Measurements from ENCODE around the gene DNAI2. TPM values are rescaled to one million over a fixed set of nuclear protein-coding genes. Genes with fewer than 3 reads are reported as not detected.

The DNAI2 gene
- total RNA-seq, 1 experiment from 2014 or later = 0.26 TPM

DNA sequence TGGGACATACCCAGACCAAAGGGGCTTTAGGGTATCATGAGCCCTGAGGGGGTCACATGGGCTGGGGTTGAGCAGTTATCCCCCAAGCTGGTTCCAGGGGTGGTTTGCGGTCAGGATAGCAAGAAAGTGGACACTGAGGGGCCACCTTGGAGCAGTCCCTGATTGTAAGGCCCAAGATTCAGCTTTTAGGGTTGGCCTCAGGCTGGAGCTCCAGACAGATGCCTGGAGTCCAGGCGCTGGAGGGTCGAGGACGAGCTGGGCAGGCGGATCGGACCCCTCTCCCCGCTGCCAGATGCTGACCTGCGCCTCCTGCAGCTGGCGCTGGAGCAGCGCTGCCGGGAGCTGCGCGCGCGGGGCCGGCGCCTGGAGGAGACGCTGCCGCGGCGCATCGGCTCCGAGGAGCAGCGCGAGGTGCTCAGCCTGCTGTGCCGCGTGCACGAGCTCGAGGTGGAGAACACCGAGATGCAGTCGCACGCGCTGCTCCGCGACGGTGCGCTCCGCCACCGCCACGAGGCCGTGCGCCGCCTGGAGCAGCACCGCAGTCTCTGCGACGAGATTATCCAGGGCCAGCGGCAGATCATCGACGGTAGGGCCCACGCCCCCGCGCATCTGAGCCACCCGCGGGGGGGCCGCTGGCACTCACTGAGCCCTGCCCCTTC, 77.6 kb downstream of the DNAI2 start (continued):
- no peak; the same call in 1 of the 2 replicates for TF ChIP-seq NR3C1 (CRISPR knock-in tag; conservative IDR thresholded peaks at IDR 0.05; ENCODE audit: low read depth)

DNA sequence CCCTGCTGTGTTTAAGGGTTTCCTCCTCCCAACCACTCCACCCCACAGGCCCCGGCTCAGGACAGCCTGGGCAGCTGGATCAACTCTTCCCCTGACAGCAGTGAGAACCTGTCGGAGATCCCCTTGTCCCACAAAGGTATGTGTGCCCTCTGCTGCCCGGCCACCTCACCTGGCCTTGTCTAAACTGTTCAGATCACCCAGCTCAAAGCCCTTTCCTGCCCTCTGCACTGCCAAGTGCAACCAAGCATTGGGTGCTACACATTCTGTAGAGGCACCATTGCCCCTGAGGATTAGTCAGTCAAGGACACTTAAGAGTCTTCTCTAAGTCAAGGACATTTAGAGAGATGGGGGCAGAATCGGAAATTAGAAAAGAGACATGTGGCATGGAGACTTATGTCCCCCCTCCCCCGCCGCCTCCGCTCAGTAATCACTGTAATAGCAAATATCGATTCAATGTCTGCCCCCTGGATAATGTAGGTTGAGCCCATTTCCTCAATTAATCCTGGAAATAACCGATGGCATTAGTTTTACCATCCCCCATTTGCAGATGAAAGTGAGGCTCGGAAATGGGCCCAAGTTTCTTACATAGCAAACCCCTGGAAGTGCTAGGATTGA, 79.5 kb downstream of the DNAI2 start:
- ATAC-seq = no peak
- no peak for DNase-seq (ENCODE audit: low spot score)
- H3K27me3 Mint-ChIP-seq (ENCODE audit: low read depth) = peaks cover 83% of the 10 kb centered on the region
- TF ChIP-seq JAZF1 (CRISPR knock-in tag; IDR thresholded peaks at IDR 0.05) (no peak), NR1H2 (CRISPR knock-in tag; IDR thresholded peaks at IDR 0.05) (no peak)
- TF ChIP-seq, protein P1, sequence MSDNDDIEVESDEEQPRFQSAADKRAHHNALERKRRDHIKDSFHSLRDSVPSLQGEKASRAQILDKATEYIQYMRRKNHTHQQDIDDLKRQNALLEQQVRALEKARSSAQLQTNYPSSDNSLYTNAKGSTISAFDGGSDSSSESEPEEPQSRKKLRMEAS (CRISPR knock-in tag; IDR thresholded peaks at IDR 0.05) = 0 out of 2 replicates have a peak, but pooled peaks have one; percentile 12
- CTCF ChIA-PET = interaction anchor here (0.6 to 4.7 kb wide), 12 partner anchors 8 to 141 kb away, joined by 3 to 48 read pairs (median 17); partner anchors contain the start of genes BTBD17, GPR142 and TTYH2
- no peak overlapping the region for H3K4me3 Mint-ChIP-seq
- H3K27ac Mint-ChIP-seq = no peak overlapping the region
- POLR2A ChIA-PET = no interaction called here
- H3K9me3 Mint-ChIP-seq = 0 out of 2 replicates have a peak, but pooled peaks cover under 1% of the 10 kb centered on the region
- no peaks in the 10 kb centered on the region for H3K36me3 Mint-ChIP-seq
- peaks cover 7% of the 10 kb centered on the region for H3K4me1 Mint-ChIP-seq

DNA sequence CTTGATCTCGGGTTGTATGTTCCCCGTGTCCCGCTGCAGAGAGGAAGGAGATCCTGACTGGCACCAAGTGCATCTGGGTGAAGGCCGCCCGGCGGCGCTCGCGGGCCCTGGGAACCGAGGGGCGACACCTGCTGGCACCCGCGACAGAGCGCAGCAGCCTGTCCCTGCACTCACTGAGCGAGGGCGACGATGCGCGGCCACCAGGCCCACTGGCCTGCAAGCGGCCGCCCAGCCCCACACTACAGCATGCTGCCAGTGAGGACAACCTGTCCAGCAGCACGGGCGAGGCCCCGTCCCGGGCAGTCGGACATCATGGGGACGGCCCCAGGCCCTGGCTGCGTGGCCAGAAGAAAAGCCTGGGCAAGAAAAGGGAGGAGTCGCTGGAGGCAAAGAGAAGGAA, 80.1 kb downstream of the DNAI2 start:
- Mint-ChIP-seq H3K4me1 (peaks cover 10% of the 10 kb centered on the region), H3K27me3 (ENCODE audit: low read depth) (peaks cover 85% of the 10 kb centered on the region), H3K27ac (no peak overlapping the region), H3K36me3 (no peaks in the 10 kb centered on the region), H3K4me3 (no peak overlapping the region), H3K9me3 (0 out of 2 replicates have a peak, but pooled peaks cover 5% of the 10 kb centered on the region)
- POLR2A ChIA-PET = no interaction called here
- peak; percentile 67 for ATAC-seq
- peak; percentile 88 for DNase-seq (ENCODE audit: low spot score)
- CTCF ChIA-PET = interaction anchor here (1.1 to 6.1 kb wide), 6 partner anchors 8 to 58 kb away, joined by 3 to 52 read pairs (median 32); partner anchors contain the start of genes BTBD17 and GPR142
- TF ChIP-seq NFE2L1 (CRISPR knock-in tag; IDR thresholded peaks at IDR 0.05) (no peak), SP1 (CRISPR knock-in tag; conservative IDR thresholded peaks at IDR 0.05) (peak; percentile 79), ATF1 (CRISPR knock-in tag; IDR thresholded peaks at IDR 0.05) (no peak), NR2C2 (CRISPR knock-in tag; IDR thresholded peaks at IDR 0.05) (no peak), FOXK1 (CRISPR knock-in tag; IDR thresholded peaks at IDR 0.05) (0 out of 2 replicates have a peak, but pooled peaks have one; percentile 15), ZNF423 (CRISPR knock-in tag; IDR thresholded peaks at IDR 0.05) (no peak), ZNF232 (CRISPR knock-in tag; IDR thresholded peaks at IDR 0.05) (no peak), NR1H2 (CRISPR knock-in tag; IDR thresholded peaks at IDR 0.05) (no peak), TP53 (CRISPR knock-in tag; IDR thresholded peaks at IDR 0.05) (no peak), ZNF121 (CRISPR knock-in tag; IDR thresholded peaks at IDR 0.05) (no peak)
- TF ChIP-seq, protein P2, sequence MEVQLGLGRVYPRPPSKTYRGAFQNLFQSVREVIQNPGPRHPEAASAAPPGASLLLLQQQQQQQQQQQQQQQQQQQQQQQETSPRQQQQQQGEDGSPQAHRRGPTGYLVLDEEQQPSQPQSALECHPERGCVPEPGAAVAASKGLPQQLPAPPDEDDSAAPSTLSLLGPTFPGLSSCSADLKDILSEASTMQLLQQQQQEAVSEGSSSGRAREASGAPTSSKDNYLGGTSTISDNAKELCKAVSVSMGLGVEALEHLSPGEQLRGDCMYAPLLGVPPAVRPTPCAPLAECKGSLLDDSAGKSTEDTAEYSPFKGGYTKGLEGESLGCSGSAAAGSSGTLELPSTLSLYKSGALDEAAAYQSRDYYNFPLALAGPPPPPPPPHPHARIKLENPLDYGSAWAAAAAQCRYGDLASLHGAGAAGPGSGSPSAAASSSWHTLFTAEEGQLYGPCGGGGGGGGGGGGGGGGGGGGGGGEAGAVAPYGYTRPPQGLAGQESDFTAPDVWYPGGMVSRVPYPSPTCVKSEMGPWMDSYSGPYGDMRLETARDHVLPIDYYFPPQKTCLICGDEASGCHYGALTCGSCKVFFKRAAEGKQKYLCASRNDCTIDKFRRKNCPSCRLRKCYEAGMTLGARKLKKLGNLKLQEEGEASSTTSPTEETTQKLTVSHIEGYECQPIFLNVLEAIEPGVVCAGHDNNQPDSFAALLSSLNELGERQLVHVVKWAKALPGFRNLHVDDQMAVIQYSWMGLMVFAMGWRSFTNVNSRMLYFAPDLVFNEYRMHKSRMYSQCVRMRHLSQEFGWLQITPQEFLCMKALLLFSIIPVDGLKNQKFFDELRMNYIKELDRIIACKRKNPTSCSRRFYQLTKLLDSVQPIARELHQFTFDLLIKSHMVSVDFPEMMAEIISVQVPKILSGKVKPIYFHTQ (CRISPR knock-in tag; IDR thresholded peaks at IDR 0.05) = no peak
- TF ChIP-seq, protein P3, sequence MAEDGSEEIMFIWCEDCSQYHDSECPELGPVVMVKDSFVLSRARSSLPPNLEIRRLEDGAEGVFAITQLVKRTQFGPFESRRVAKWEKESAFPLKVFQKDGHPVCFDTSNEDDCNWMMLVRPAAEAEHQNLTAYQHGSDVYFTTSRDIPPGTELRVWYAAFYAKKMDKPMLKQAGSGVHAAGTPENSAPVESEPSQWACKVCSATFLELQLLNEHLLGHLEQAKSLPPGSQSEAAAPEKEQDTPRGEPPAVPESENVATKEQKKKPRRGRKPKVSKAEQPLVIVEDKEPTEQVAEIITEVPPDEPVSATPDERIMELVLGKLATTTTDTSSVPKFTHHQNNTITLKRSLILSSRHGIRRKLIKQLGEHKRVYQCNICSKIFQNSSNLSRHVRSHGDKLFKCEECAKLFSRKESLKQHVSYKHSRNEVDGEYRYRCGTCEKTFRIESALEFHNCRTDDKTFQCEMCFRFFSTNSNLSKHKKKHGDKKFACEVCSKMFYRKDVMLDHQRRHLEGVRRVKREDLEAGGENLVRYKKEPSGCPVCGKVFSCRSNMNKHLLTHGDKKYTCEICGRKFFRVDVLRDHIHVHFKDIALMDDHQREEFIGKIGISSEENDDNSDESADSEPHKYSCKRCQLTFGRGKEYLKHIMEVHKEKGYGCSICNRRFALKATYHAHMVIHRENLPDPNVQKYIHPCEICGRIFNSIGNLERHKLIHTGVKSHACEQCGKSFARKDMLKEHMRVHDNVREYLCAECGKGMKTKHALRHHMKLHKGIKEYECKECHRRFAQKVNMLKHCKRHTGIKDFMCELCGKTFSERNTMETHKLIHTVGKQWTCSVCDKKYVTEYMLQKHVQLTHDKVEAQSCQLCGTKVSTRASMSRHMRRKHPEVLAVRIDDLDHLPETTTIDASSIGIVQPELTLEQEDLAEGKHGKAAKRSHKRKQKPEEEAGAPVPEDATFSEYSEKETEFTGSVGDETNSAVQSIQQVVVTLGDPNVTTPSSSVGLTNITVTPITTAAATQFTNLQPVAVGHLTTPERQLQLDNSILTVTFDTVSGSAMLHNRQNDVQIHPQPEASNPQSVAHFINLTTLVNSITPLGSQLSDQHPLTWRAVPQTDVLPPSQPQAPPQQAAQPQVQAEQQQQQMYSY (CRISPR knock-in tag; IDR thresholded peaks at IDR 0.05) = no peak
- TF ChIP-seq, protein P4, sequence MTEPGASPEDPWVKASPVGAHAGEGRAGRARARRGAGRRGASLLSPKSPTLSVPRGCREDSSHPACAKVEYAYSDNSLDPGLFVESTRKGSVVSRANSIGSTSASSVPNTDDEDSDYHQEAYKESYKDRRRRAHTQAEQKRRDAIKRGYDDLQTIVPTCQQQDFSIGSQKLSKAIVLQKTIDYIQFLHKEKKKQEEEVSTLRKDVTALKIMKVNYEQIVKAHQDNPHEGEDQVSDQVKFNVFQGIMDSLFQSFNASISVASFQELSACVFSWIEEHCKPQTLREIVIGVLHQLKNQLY (CRISPR knock-in tag; IDR thresholded peaks at IDR 0.05) = no peak
- TF ChIP-seq, protein P5, sequence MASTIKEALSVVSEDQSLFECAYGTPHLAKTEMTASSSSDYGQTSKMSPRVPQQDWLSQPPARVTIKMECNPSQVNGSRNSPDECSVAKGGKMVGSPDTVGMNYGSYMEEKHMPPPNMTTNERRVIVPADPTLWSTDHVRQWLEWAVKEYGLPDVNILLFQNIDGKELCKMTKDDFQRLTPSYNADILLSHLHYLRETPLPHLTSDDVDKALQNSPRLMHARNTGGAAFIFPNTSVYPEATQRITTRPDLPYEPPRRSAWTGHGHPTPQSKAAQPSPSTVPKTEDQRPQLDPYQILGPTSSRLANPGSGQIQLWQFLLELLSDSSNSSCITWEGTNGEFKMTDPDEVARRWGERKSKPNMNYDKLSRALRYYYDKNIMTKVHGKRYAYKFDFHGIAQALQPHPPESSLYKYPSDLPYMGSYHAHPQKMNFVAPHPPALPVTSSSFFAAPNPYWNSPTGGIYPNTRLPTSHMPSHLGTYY (CRISPR knock-in tag; IDR thresholded peaks at IDR 0.05) = no peak
- TF ChIP-seq, protein P6, sequence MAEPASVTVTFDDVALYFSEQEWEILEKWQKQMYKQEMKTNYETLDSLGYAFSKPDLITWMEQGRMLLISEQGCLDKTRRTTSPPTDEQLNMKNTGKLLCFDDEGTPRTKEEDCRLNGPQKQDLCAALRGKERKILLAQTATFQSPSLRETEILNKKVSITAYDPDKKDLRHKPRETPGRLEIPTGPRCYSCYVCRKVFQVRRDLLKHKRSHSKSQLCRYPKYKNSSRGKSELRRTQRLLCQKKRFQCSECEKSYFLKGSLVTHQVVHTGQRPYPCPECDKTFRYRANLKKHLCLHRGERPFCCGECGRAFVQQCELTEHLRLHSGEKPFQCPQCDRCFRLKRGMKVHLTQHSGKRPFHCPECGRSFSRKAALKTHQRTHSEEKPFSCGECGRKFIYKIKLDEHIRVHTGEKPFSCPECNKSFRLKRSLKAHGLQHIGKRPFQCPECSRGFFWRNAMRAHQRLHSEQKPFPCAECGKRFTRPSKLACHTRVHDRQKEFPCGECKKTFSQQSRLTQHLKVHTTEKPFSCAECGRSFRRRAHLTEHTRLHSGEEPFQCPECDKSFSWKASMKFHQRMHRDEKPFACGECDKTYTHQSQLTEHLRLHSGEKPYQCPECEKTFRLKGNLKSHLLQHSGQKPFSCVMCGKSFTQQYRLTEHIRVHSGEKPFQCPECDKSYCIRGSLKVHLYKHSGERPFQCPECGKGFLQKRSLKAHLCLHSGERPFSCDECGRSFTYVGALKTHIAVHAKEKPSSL (CRISPR knock-in tag; conservative IDR thresholded peaks at IDR 0.05) = no peak
- TF ChIP-seq, protein P7, sequence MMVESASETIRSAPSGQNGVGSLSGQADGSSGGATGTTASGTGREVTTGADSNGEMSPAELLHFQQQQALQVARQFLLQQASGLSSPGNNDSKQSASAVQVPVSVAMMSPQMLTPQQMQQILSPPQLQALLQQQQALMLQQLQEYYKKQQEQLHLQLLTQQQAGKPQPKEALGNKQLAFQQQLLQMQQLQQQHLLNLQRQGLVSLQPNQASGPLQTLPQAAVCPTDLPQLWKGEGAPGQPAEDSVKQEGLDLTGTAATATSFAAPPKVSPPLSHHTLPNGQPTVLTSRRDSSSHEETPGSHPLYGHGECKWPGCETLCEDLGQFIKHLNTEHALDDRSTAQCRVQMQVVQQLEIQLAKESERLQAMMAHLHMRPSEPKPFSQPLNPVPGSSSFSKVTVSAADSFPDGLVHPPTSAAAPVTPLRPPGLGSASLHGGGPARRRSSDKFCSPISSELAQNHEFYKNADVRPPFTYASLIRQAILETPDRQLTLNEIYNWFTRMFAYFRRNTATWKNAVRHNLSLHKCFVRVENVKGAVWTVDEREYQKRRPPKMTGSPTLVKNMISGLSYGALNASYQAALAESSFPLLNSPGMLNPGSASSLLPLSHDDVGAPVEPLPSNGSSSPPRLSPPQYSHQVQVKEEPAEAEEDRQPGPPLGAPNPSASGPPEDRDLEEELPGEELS (CRISPR knock-in tag; IDR thresholded peaks at IDR 0.05) = no peak

All from WTC11 (cell line).